HG03520 (cell line): ENCODE measurements around the gene GAB1.
A peak's percentile ranks its signal among the peaks of the same experiment; 100 is the strongest.
"Not testable (repeated sequence)": the region's sequence is repeated elsewhere in the genome, so short reads cannot be mapped to it uniquely, and the experiment has no call there.

Experiments
- ATAC-seq: cut with Tn5 transposase; IDR thresholded peaks from one replicate; pipeline ENCODE4 v1.9.1; 2021; ENCODE audit warnings: mild to moderate bottlenecking, moderate library complexity; ENCODE audit not compliant: unreplicated experiment

The GAB1 gene

GRCh38 chr4:143337600-143338287 is 1.1 kb downstream of the GAB1 start:
- ATAC-seq, result no peak

- ATAC-seq, result no peak
Measured at GRCh38 chr4:143338313-143338712, 1.6 kb downstream of the GAB1 start.

- no peak for ATAC-seq
Measured at GRCh38 chr4:143339497-143339896, 2.8 kb downstream of the GAB1 start.

GRCh38 chr4:143341186-143341755 is 4.6 kb downstream of the GAB1 start:
- ATAC-seq, result no peak

- ATAC-seq, result no peak
Measured at GRCh38 chr4:143343276-143343831, 6.7 kb downstream of the GAB1 start.

- ATAC-seq, result no peak
Measured at GRCh38 chr4:143344041-143344440, 7.4 kb downstream of the GAB1 start.

GRCh38 chr4:143344774-143345173 is 8.1 kb downstream of the GAB1 start:
- no peak for ATAC-seq

GRCh38 chr4:143345356-143345755 is 8.7 kb downstream of the GAB1 start:
- ATAC-seq, result no peak

GRCh38 chr4:143346206-143346605 is 9.5 kb downstream of the GAB1 start:
- no peak for ATAC-seq

GRCh38 chr4:143347484-143348111 is 10.9 kb downstream of the GAB1 start:
- ATAC-seq, result no peak

- ATAC-seq, result no peak
Measured at GRCh38 chr4:143348233-143349077, 11.8 kb downstream of the GAB1 start.

GRCh38 chr4:143349858-143350527 is 13.3 kb downstream of the GAB1 start:
- ATAC-seq, result not testable (repeated sequence)

- ATAC-seq, result no peak
Measured at GRCh38 chr4:143351149-143351691, 14.5 kb downstream of the GAB1 start.

- no peak for ATAC-seq
Measured at GRCh38 chr4:143351774-143352451, 15.2 kb downstream of the GAB1 start.

- no peak for ATAC-seq
Measured at GRCh38 chr4:143352720-143353119, 16.0 kb downstream of the GAB1 start.

GRCh38 chr4:143353797-143354196 is 17.1 kb downstream of the GAB1 start:
- no peak for ATAC-seq

GRCh38 chr4:143354990-143355389 is 18.3 kb downstream of the GAB1 start:
- ATAC-seq, result peak; percentile 35

GRCh38 chr4:143355540-143356217 is 19.0 kb downstream of the GAB1 start:
- no peak for ATAC-seq

GRCh38 chr4:143356493-143356892 is 19.8 kb downstream of the GAB1 start:
- no peak for ATAC-seq
